Retinal pigment epithelial cell (primary cell): ENCODE measurements around the gene SLC39A9.
"Not testable (repeated sequence)": the region's sequence is repeated elsewhere in the genome, so short reads cannot be mapped to it uniquely, and the experiment has no call there.

Experiments
- DNase-seq: peaks from one replicate; pipeline ENCODE4 v3.0.0-alpha.2; 2010; ENCODE audit warnings: low read depth
- H3K4me3 ChIP-seq: 2 replicates; pipeline ENCODE4 v1.5.1; 2011; ENCODE audit warnings: mild to moderate bottlenecking, low read length, control low read depth, moderate library complexity
- TF ChIP-seq, protein P1 (sequence below): conservative IDR thresholded peaks from 2 replicates; pipeline ENCODE4 v1.5.1; 2011; ENCODE audit warnings: low read depth, low read length, control low read depth, inconsistent platforms

SLC39A9 gene

DNA sequence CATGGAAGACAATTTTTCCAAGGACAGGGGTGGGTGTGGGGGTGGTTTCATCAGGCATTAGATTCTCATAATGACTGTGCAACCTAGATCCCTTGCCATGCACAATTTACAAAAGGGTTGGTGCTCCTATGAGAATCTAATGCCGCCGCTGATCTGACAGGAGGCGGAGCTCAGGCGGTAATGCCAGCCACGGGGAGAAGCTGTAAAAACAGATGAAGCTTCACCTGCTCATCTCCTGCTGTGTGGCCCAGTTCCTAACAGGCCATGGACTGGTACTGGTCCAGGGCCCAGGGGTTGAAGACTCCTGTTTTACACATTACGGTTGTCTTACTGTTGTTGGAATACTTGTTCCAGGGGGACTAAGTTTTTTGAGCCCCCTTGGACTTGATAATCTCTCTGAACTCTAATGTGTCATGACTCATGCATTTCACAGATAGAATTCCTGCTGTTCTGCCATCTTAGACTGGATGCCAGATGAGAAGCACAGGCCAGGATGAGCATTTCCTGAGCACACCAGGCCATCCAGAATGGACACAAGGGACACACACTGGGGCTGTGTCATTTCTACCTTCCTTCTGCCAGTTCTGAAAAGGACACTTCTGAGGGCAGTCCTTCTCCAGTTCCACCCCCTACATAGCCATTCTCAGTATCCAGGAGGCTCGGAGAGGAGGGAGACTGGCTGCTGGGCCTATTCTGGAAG lies 91.9 kb downstream of the SLC39A9 start:
- no peak overlapping the region for H3K4me3 ChIP-seq
- no peak for DNase-seq
- TF ChIP-seq, protein P1, sequence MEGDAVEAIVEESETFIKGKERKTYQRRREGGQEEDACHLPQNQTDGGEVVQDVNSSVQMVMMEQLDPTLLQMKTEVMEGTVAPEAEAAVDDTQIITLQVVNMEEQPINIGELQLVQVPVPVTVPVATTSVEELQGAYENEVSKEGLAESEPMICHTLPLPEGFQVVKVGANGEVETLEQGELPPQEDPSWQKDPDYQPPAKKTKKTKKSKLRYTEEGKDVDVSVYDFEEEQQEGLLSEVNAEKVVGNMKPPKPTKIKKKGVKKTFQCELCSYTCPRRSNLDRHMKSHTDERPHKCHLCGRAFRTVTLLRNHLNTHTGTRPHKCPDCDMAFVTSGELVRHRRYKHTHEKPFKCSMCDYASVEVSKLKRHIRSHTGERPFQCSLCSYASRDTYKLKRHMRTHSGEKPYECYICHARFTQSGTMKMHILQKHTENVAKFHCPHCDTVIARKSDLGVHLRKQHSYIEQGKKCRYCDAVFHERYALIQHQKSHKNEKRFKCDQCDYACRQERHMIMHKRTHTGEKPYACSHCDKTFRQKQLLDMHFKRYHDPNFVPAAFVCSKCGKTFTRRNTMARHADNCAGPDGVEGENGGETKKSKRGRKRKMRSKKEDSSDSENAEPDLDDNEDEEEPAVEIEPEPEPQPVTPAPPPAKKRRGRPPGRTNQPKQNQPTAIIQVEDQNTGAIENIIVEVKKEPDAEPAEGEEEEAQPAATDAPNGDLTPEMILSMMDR: no peak

DNA sequence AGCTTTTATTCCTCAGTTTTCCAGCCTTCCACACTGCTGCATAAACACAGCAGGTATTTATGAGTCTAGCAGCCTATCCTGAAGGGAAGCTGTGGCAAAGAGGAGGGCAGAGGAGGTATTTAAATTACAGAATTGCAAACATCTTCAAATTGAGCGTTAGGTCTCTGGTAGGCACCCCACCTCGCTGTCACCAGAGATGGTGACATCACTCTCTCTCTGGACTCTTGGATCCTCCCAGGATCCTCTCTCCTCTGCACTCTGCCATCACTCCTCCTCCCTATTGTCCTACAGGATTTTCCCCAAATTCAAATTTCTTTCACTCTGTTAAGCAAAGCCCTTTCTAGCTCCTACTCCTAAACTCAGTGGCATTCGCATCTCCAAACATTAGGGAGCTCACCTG lies 92.7 kb downstream of the SLC39A9 start:
- H3K4me3 ChIP-seq: no peak overlapping the region
- TF ChIP-seq, protein P1: no peak
- no peak for DNase-seq

DNA sequence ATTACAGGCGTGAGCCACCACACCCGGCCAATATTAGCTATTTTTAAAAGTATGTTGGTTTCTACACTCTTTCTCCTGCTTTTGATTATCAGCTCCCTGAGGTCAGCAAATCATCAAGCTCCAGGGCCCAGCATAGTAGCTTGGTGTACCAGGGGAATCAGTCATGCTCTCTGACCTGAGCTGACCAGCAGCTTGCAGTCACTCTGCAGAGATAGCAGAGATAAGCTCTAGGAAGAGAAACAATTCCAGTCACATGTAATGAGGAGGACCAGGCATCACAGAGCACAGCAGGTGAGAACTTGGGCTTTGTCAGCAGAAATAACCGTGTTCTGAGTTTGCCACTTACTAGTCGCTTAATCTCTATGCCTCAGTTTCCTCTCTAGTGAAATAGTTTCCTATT lies 94.5 kb downstream of the SLC39A9 start:
- TF ChIP-seq, protein P1: no peak
- H3K4me3 ChIP-seq: no peak overlapping the region
- no peak for DNase-seq

DNA sequence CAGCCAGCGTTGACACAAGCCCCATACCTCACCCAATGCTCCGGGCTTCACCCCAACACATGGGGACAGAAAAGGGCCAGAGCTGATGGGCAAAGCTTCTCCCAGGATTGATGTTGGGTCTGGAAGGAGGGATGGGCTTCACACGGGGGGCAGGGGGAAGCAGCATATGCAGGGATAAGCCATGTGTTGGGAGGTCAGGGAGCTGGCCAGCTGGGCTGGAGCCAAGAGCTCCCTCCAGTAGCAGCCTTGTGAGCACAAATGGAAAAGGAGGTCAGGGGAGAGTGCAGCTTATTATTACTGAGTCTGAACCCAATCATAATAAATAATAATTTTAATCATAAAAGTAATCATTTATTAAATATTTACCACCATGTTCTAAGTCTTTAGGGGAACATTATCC lies 95.3 kb downstream of the SLC39A9 start:
- TF ChIP-seq, protein P1: no peak
- H3K4me3 ChIP-seq: no peak overlapping the region
- DNase-seq: no peak

DNA sequence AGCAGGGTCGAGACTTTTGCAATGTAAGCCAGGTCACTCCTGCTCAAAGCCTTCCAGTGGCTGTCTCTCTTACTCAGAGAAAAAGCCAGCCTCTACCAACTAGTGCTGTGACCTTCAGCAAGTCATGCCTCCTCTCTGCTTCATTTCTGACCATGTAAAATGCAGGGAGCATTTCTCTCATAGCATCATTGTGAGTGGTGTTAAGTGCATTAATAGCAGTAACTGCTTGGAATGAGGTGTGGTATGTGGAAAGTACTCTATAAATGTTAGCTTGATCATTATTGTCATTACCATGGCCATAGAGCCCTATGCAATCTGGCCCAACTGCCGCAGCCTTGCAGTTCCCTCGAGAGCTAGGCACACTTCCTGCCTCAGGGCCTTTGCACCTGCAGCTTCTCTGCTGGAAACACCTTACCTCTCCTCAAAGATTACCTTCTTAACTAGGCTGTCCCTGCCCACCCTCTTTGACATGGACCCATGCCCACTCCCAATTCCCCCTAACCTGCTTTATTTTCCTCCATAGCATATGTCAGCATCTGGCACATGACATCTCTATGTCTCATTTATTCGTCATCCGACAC lies 96.9 kb downstream of the SLC39A9 start:
- no peak overlapping the region for H3K4me3 ChIP-seq
- DNase-seq: no peak
- TF ChIP-seq, protein P1: no peak

DNA sequence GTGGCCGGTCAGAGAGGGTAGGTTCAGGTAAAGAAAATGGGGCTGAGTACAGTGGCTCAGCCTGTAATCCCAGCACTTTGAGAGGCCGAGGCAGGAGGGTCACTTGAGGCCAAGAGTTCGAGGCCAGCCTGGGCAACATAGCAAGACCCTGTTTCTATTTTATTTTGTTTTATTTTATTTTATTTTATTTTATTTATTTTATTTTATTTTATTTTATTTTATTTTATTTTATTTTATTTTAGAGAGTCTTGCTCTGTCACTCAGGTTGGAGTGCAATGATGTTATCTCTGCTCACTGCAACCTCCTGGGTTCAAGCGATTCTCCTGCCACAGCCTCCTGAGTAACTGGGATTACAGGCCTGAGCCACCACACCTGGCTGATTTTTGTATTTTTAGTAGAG lies 99.4 kb downstream of the SLC39A9 start:
- H3K4me3 ChIP-seq, DNase-seq: not testable (repeated sequence)

DNA sequence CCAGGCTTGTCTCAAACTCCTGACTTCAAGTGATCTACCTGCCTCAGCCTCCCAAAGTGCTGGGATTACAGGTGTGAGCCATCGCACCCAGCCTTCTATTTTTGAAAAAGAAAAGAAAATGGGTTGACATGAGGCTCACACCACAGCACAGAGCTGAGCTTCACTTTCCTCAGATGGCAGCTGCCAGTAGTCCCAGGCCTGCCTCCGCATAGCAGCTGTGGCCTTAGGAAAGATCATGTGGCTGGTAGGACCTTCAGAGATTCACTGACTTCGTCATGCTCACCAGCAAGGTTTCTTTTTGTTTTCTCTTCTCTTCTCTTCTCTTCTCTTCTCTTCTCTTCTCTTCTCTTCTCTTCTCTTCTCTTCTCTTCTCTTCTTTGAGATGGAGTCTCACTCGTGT lies 99.8 kb downstream of the SLC39A9 start:
- not testable (repeated sequence) for DNase-seq, H3K4me3 ChIP-seq

DNA sequence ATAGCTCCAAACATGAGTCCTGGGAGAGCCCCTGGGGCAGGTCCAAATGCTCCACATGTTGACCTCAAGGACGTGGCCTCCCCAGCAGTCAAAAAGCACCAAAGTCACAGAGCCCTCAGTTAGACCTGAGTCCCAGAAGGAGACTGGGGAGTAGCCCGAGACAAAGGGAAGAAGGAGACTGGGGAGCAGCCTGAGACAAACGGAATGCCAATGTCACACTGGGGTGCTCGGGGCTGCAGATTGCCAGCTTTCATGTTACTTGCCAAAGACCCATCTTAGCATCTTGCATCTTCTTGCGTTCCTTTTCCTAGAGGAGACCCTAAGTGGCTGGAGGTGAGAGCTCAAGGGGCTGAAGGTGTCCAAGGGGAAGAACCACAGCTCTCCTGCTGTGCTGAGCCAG lies 100.9 kb downstream of the SLC39A9 start:
- H3K4me3 ChIP-seq: no peak overlapping the region
- DNase-seq: no peak
- TF ChIP-seq, protein P1: no peak
